ENCODE results near the gene RAP1GAP. TPM values are rescaled to one million over a fixed set of nuclear protein-coding genes. Genes with fewer than 3 reads are reported as not detected.
A peak's percentile ranks its signal among the peaks of the same experiment; 100 is the strongest.

RAP1GAP gene
- total and polyA plus RNA-seq, 9 of the 15 experiments (the other 6 are each of a cell fraction or from before 2014, with no cell fraction given), result 0.29 to 30.2 (median 19.2) TPM

- CTCF ChIA-PET (ENCODE audit: low intra/inter-chr PET ratio), result no interaction called here
- FAIRE-seq, result peak; percentile 26
- H3K4me1 ChIP-seq (replicated peaks in 1 of 2; ENCODE audit: control insufficient read depth in 2 of 2, insufficient read depth in 2 of 2, low read length in 2 of 2), result peaks cover 26 to 54% of the 10 kb centered on the region in 2 experiments; a peak in 4 of 5 replicates
These were observed 19.8 kb downstream of the RAP1GAP start for GRCh38 chr1:21649315-21649714.

GRCh38 chr1:21648791-21649190 lies 20.4 kb downstream of the RAP1GAP start:
- no peak overlapping the region for H3K27ac ChIP-seq (ENCODE audit: extremely low read depth, low read depth, low read length)
- H3K9ac ChIP-seq (ENCODE audit: insufficient read depth in 1 of 2, low read depth in 2 of 2, low read length in 2 of 2), result peak overlapping the region in 1 of 2 experiments; percentile 47; a peak in 1 of 4 replicates
- in situ Hi-C loops (cut with MboI), result no loop called here
- H3K9me3 ChIP-seq (replicated peaks; ENCODE audit: control insufficient read depth, insufficient read depth, low read depth, low read length), result no peaks in the 10 kb centered on the region
- BruUV-seq (replicated peaks), result no TSS peak
- H3K9me1 ChIP-seq (ENCODE audit: control insufficient read depth, insufficient read depth, low read length), result peaks cover 7% of the 10 kb centered on the region
- DNase-seq (ENCODE audit: extremely low read depth in 1 of 4, low spot score in 3 of 4), result no peak
- intact Hi-C loops (cut with micrococcal nuclease), result no loop called here
- peaks cover 44% of the 10 kb centered on the region for H4K20me1 ChIP-seq (replicated peaks; ENCODE audit: control insufficient read depth, insufficient read depth, low read length)
- H2AFZ ChIP-seq (ENCODE audit: low read depth, low read length), result no peak overlapping the region
- WGBS (ENCODE audit: insufficient coverage, low coverage, missing lambda C conversion rate), result 55% methylated on average over 9 of the region's 10 CpGs
- no peaks in the 10 kb centered on the region; a peak in 1 of 5 replicates for H3K27me3 ChIP-seq (ENCODE audit: control insufficient read depth in 2 of 2, insufficient read depth in 2 of 2, low read length in 2 of 2)
- H3K4me2 ChIP-seq (ENCODE audit: insufficient read depth, low read length), result no peak overlapping the region
- peaks cover 16% of the 10 kb centered on the region; the same call in 2 of the 3 replicates for H3K36me3 ChIP-seq (ENCODE audit: control insufficient read depth, insufficient read depth, low read length)
- no peak overlapping the region for H3K4me3 ChIP-seq
- no peak for TF ChIP-seq RUNX1 (IDR thresholded peaks at IDR 0.05; ENCODE audit: low read depth)
- TF ChIP-seq ATF2 (CRISPR knock-in tag; IDR thresholded peaks at IDR 0.05), result no peak
- no peak for TF ChIP-seq ZNF324 (CRISPR knock-in tag; IDR thresholded peaks at IDR 0.05)
- no peak for TF ChIP-seq NCOA1 (IDR thresholded peaks at IDR 0.05; ENCODE audit: low read depth)
- TF ChIP-seq ELF2 (CRISPR knock-in tag; IDR thresholded peaks at IDR 0.05), result no peak
- TF ChIP-seq ZNF212 (CRISPR knock-in tag; IDR thresholded peaks at IDR 0.05), result no peak
- no peak for TF ChIP-seq COPS2 (conservative IDR thresholded peaks at IDR 0.05)
- no peak for TF ChIP-seq CREB1 (IDR thresholded peaks at IDR 0.05)
- TF ChIP-seq CREB1 (CRISPR knock-in tag; IDR thresholded peaks at IDR 0.05), result no peak
- TF ChIP-seq ZNF445 (CRISPR knock-in tag; IDR thresholded peaks at IDR 0.05; ENCODE audit: low read depth), result no peak
- FAIRE-seq, result no peak
- ATAC-seq, result no peak
- peaks cover 14% of the 10 kb centered on the region for H3K79me2 ChIP-seq (ENCODE audit: control insufficient read depth, insufficient read depth, low read length)
- ChIA-PET POLR2A (interaction anchor here (0.7 kb wide), 1 partner anchor 407 kb away, joined by 4 read pairs; no protein-coding TSS in a partner anchor), CTCF (ENCODE audit: low intra/inter-chr PET ratio) (no interaction called here)
- peaks cover 26 to 53% of the 10 kb centered on the region in 2 experiments; a peak in 4 of 5 replicates for H3K4me1 ChIP-seq (replicated peaks in 1 of 2; ENCODE audit: control insufficient read depth in 2 of 2, insufficient read depth in 2 of 2, low read length in 2 of 2)

More at GRCh38 chr1:21649315-21649714, 19.8 kb downstream of the RAP1GAP start:
- peaks cover 16% of the 10 kb centered on the region; the same call in 2 of the 3 replicates for H3K36me3 ChIP-seq (ENCODE audit: control insufficient read depth, insufficient read depth, low read length)
- no peak overlapping the region for H3K4me2 ChIP-seq (ENCODE audit: insufficient read depth, low read length)
- H3K9me3 ChIP-seq (replicated peaks; ENCODE audit: control insufficient read depth, insufficient read depth, low read depth, low read length), result no peaks in the 10 kb centered on the region
- peaks cover 44% of the 10 kb centered on the region for H4K20me1 ChIP-seq (replicated peaks; ENCODE audit: control insufficient read depth, insufficient read depth, low read length)
- ATAC-seq, result no peak
- no peak for DNase-seq (ENCODE audit: extremely low read depth in 1 of 4, low spot score in 3 of 4)
- no peak overlapping the region for H2AFZ ChIP-seq (ENCODE audit: low read depth, low read length)
- H3K79me2 ChIP-seq (ENCODE audit: control insufficient read depth, insufficient read depth, low read length), result peaks cover 14% of the 10 kb centered on the region
- intact Hi-C loops (cut with micrococcal nuclease), result no loop called here
- POLR2A ChIA-PET, result interaction anchor here (0.6 to 0.7 kb wide), 2 partner anchors 406 to 1589 kb away, joined by 4 to 6 read pairs; no protein-coding TSS in a partner anchor
- 34% methylated on average over 2 of the region's 2 CpGs for WGBS (ENCODE audit: insufficient coverage, low coverage, missing lambda C conversion rate)
- H3K27me3 ChIP-seq (ENCODE audit: control insufficient read depth in 2 of 2, insufficient read depth in 2 of 2, low read length in 2 of 2), result no peaks in the 10 kb centered on the region; a peak in 1 of 5 replicates
- H3K4me3 ChIP-seq, result no peak overlapping the region
- peak overlapping the region in 1 of 2 experiments; percentile 64; a peak in 1 of 4 replicates for H3K9ac ChIP-seq (ENCODE audit: insufficient read depth in 1 of 2, low read depth in 2 of 2, low read length in 2 of 2)
- BruUV-seq (replicated peaks), result no TSS peak
- TF ChIP-seq BCOR (IDR thresholded peaks at IDR 0.05) (peak; percentile 71), KDM1A (IDR thresholded peaks at IDR 0.05) (peak; percentile 28 to 38; a peak in 2 of 4 replicates), RBM25 (IDR thresholded peaks at IDR 0.05; ENCODE audit: low read depth, low read length, severe bottlenecking) (peak; percentile 84), CBX3 (IDR thresholded peaks at IDR 0.05; ENCODE audit: borderline replicate concordance in 1 of 2, low read length in 2 of 2) (0 out of 3 replicates have a peak, but pooled peaks of 1 of the 2 experiments have one; percentile 24)
- TF ChIP-seq, protein P1, sequence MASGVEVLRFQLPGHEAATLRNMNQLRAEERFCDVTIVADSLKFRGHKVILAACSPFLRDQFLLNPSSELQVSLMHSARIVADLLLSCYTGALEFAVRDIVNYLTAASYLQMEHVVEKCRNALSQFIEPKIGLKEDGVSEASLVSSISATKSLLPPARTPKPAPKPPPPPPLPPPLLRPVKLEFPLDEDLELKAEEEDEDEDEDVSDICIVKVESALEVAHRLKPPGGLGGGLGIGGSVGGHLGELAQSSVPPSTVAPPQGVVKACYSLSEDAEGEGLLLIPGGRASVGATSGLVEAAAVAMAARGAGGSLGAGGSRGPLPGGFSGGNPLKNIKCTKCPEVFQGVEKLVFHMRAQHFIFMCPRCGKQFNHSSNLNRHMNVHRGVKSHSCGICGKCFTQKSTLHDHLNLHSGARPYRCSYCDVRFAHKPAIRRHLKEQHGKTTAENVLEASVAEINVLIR (CRISPR knock-in tag; IDR thresholded peaks at IDR 0.05), result no peak
- H3K27ac ChIP-seq (ENCODE audit: extremely low read depth, low read depth, low read length), result no peak overlapping the region
- H3K9me1 ChIP-seq (ENCODE audit: control insufficient read depth, insufficient read depth, low read length), result peaks cover 7% of the 10 kb centered on the region
- in situ Hi-C loops (cut with MboI), result no loop called here

Data from K562 (cell line).